ENCODE data around the gene TBCCD1.

DNA sequence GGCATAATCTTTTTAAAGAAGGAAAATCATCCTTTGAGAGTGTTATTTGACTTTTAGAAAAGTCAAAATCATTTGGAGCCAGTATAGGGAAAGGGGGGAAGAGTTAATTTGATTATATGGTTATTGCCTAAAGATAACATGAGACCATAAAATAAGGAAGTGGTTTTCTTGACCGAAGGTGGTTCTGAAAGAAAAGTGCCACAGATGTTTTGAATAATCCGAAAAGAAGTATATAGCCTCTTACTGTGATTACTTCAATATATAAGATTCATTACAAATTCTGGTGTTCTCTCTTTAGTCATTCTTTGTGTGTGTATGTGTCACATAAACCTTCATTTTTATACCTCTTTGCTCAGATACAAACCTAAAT lies 4.5 kb upstream of the TBCCD1 start:
- no peak for TF ChIP-seq POLR2A (IDR thresholded peaks at IDR 0.05; ENCODE audit: low read depth, low read length)
- no peak for TF ChIP-seq POLR2AphosphoS5 (IDR thresholded peaks at IDR 0.05; ENCODE audit: low read depth, low read length)

All from GM12892 (cell line).